ENCODE measurements around the gene CCT6A.

The CCT6A gene, protein sequence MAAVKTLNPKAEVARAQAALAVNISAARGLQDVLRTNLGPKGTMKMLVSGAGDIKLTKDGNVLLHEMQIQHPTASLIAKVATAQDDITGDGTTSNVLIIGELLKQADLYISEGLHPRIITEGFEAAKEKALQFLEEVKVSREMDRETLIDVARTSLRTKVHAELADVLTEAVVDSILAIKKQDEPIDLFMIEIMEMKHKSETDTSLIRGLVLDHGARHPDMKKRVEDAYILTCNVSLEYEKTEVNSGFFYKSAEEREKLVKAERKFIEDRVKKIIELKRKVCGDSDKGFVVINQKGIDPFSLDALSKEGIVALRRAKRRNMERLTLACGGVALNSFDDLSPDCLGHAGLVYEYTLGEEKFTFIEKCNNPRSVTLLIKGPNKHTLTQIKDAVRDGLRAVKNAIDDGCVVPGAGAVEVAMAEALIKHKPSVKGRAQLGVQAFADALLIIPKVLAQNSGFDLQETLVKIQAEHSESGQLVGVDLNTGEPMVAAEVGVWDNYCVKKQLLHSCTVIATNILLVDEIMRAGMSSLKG

GRCh38 chr7:56051339-56052191 lies at the start of gene CCT6A, which contains the start of gene PSPH:
CCT6A (plus strand) TSS chr7:56051765; CDS start chr7:56051849, 84 bp downstream.
PSPH (minus strand) TSS chr7:56051444; CDS start chr7:56021212, 30,232 bp downstream.
- ChIA-PET POLR2A (interaction anchor here (0.5 to 2.5 kb wide), 28 partner anchors 8 to 1293 kb away, joined by 3 to 78 read pairs (median 5); partner anchors contain the start of genes CHCHD2, NIPSNAP2, SEC61G and SUMF2), CTCF (interaction anchor here (0.7 to 1.6 kb wide), 5 partner anchors 23 to 410 kb away, joined by 3 to 6 read pairs (median 3); no protein-coding TSS in a partner anchor)
- Histone ChIP-seq H3K4me1 (ENCODE audit: control insufficient read depth, insufficient read depth, low read length) (peaks cover 15% of the 10 kb centered on the region), H3K27ac (ENCODE audit: extremely low read depth, low read depth, low read length) (peak within 1 kb of the TSS; percentile 94), H3K4me3 (ENCODE audit: low read depth, low read length) (peak within 1 kb of the TSS; percentile 91), H3K9me3 (ENCODE audit: control insufficient read depth, insufficient read depth, low read depth, low read length) (no peaks in the 10 kb centered on the region), H3K36me3 (ENCODE audit: control insufficient read depth in 2 of 2, insufficient read depth in 1 of 2, low read length in 2 of 2) (peaks cover 31 to 41% of the 10 kb centered on the region in 2 experiments)
- TF ChIP-seq ZNF335 (tag by site-specific recombination; conservative IDR thresholded peaks at IDR 0.05) = peak; percentile 71
- TF ChIP-seq, protein P1, sequence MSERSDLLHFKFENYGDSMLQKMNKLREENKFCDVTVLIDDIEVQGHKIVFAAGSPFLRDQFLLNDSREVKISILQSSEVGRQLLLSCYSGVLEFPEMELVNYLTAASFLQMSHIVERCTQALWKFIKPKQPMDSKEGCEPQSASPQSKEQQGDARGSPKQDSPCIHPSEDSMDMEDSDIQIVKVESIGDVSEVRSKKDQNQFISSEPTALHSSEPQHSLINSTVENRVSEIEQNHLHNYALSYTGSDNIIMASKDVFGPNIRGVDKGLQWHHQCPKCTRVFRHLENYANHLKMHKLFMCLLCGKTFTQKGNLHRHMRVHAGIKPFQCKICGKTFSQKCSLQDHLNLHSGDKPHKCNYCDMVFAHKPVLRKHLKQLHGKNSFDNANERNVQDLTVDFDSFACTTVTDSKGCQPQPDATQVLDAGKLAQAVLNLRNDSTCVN (tag by site-specific recombination; optimal IDR thresholded peaks at IDR 0.05) = peak; percentile 90
- peak; percentile 19; the same call in 1 of the 2 replicates for TF ChIP-seq ZNF341 (tag by site-specific recombination; IDR thresholded peaks at IDR 0.05; ENCODE audit: low read depth)
- TF ChIP-seq ZNF10 (tag by site-specific recombination; IDR thresholded peaks at IDR 0.05) = peak; percentile 41; the same call in 1 of the 2 replicates
- peak; percentile 98 for TF ChIP-seq GLIS2 (tag by site-specific recombination; IDR thresholded peaks at IDR 0.05)
- 0 out of 2 replicates have a peak, but pooled peaks have one; percentile 15 for TF ChIP-seq ZNF561 (tag by site-specific recombination; IDR thresholded peaks at IDR 0.05; ENCODE audit: borderline replicate concordance)
- peak; percentile 90 for TF ChIP-seq PBX3 (CRISPR knock-in tag; IDR thresholded peaks at IDR 0.05)
- TF ChIP-seq ZSCAN23 (tag by site-specific recombination; IDR thresholded peaks at IDR 0.05) = no peak
- TF ChIP-seq ZBTB11 (tag by site-specific recombination; conservative IDR thresholded peaks at IDR 0.05; ENCODE audit: low read depth) = peak; percentile 55
- peak; percentile 96 for TF ChIP-seq ZBTB20 (tag by site-specific recombination; IDR thresholded peaks at IDR 0.05)
- peak; percentile 26 for TF ChIP-seq ZNF2 (tag by site-specific recombination; IDR thresholded peaks at IDR 0.05)
- TF ChIP-seq EGR2 (tag by site-specific recombination; IDR thresholded peaks at IDR 0.05; ENCODE audit: low read depth) = peak; percentile 76
- TF ChIP-seq SP7 (tag by site-specific recombination; IDR thresholded peaks at IDR 0.05) = 0 out of 2 replicates have a peak, but pooled peaks have one; percentile 32
- TF ChIP-seq YY1 (tag by site-specific recombination; IDR thresholded peaks at IDR 0.05) = peak; percentile 67
- TF ChIP-seq ZNF302 (tag by site-specific recombination; IDR thresholded peaks at IDR 0.05; ENCODE audit: low read depth) = no peak
- no peak for TF ChIP-seq ZNF324 (tag by site-specific recombination; IDR thresholded peaks at IDR 0.05)
- TF ChIP-seq ZEB2 (tag by site-specific recombination; IDR thresholded peaks at IDR 0.05) = peak; percentile 78
- TF ChIP-seq, protein P2, sequence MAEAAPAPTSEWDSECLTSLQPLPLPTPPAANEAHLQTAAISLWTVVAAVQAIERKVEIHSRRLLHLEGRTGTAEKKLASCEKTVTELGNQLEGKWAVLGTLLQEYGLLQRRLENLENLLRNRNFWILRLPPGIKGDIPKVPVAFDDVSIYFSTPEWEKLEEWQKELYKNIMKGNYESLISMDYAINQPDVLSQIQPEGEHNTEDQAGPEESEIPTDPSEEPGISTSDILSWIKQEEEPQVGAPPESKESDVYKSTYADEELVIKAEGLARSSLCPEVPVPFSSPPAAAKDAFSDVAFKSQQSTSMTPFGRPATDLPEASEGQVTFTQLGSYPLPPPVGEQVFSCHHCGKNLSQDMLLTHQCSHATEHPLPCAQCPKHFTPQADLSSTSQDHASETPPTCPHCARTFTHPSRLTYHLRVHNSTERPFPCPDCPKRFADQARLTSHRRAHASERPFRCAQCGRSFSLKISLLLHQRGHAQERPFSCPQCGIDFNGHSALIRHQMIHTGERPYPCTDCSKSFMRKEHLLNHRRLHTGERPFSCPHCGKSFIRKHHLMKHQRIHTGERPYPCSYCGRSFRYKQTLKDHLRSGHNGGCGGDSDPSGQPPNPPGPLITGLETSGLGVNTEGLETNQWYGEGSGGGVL (tag by site-specific recombination; IDR thresholded peaks at IDR 0.05) = no peak; the same call in 1 of the 2 replicates
- 0 out of 2 replicates have a peak, but pooled peaks have one; percentile 18 for TF ChIP-seq KLF16 (tag by site-specific recombination; IDR thresholded peaks at IDR 0.05)
- peak; percentile 77 for TF ChIP-seq ZIC2 (tag by site-specific recombination; IDR thresholded peaks at IDR 0.05)
- TF ChIP-seq GLIS1 (tag by site-specific recombination; IDR thresholded peaks at IDR 0.05) = peak; percentile 81
- peak; percentile 87 for TF ChIP-seq SP3 (tag by site-specific recombination; IDR thresholded peaks at IDR 0.05)
- TF ChIP-seq, protein P3, sequence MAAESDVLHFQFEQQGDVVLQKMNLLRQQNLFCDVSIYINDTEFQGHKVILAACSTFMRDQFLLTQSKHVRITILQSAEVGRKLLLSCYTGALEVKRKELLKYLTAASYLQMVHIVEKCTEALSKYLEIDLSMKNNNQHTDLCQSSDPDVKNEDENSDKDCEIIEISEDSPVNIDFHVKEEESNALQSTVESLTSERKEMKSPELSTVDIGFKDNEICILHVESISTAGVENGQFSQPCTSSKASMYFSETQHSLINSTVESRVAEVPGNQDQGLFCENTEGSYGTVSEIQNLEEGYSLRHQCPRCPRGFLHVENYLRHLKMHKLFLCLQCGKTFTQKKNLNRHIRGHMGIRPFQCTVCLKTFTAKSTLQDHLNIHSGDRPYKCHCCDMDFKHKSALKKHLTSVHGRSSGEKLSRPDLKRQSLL (tag by site-specific recombination; IDR thresholded peaks at IDR 0.05) = no peak
- TF ChIP-seq ZNF423 (tag by site-specific recombination; IDR thresholded peaks at IDR 0.05) = peak; percentile 82; the same call in 1 of the 2 replicates
- peak; percentile 87 for TF ChIP-seq ZNF76 (tag by site-specific recombination; IDR thresholded peaks at IDR 0.05; ENCODE audit: borderline replicate concordance, low read depth)
- TF ChIP-seq KLF8 (tag by site-specific recombination; IDR thresholded peaks at IDR 0.05) = peak; percentile 82
- TF ChIP-seq ZNF416 (tag by site-specific recombination; IDR thresholded peaks at IDR 0.05) = no peak
